EL (cell line): ENCODE measurements around the gene NRCAM.

Experiments
- DNase-seq: peaks from one replicate; pipeline ENCODE4 v3.0.0-alpha.2; 2016

NRCAM gene

GRCh38 chr7:108423089-108423989 is 32.9 kb downstream of the NRCAM start:
- DNase-seq, result no peak

GRCh38 chr7:108421720-108422331 is 34.4 kb downstream of the NRCAM start:
- no peak for DNase-seq

DNA sequence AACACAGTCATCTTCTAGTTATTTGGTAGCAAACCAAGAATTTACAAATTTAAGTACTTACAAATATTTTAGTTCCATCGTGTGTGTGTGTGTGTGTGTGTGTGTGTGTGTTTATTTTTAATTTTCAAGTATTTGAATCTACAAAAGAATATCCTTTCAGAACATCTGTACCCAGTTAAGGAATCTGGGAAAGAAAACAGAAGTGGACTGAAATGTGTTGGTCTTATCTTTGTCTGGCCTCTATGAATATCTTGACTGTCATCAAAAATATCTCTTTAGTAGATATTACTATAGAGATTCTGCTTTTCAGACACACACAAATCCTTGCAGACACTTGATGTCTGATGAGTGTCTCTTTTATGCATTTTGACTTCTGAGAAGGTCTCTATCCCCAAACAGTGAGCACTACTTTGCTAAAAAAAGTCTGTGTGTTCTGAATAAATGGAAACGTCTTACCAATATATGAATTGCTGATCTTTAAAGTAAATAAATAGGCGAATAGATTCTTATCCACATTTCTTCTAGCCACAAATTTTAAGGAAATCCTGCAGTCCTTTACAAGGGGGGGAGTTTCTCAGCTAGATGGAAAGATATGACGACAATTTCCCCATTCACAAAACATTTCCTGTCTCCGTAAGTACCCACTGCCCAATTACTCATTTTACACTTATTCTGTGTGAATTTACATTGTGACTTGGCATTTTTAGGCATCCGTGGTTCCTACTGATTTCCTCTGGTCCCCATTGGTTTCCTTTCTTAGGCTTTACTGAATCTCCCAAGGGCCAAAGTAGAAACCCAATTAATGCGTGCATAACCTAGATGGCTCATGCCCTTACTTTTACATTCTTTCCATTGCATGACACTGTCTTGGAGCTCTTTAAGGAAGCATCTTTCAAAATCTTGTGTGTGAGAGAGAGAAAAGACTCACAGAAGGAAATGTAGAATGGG is 36.0 kb downstream of the NRCAM start:
- DNase-seq, result no peak

GRCh38 chr7:108418946-108419345 is 37.3 kb downstream of the NRCAM start:
- no peak for DNase-seq

DNA sequence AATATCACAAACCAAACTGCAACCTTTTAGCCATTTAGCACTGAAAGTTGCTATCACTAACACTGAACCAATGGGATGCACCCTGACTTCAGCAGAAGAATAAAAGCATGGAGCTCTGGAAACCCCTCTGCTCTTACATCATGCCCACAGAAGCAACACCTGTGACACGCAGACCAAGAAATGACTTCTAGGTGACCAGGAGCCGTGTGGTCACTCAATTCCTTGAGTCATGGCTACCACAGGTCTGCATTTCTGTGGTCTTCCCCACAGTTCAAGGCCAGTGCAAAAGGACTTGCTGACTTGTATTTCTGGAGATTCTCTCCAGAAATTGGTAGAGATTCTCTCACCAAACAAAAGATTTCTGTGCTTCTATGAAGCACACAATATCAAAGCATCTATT is 38.3 kb downstream of the NRCAM start:
- DNase-seq, result no peak

DNA sequence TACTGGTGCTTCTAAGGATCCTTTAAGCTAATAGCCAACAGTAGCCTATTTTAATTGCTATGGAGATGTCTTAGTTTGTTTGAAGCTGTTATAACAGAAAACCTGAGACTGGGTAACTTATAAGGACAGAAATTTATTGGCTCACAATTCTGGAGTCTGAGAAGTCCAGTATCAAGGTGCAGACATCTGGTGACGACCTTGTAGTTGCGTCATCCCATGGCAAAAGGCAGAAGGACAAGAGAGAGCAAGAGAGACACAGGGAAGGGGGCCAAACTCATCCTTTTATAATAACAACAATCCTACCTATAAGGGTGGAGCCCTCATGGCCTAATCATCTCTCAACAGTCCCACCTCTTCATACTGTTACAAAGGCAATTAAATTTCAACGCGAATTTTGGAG is 39.1 kb downstream of the NRCAM start:
- DNase-seq, result no peak

DNA sequence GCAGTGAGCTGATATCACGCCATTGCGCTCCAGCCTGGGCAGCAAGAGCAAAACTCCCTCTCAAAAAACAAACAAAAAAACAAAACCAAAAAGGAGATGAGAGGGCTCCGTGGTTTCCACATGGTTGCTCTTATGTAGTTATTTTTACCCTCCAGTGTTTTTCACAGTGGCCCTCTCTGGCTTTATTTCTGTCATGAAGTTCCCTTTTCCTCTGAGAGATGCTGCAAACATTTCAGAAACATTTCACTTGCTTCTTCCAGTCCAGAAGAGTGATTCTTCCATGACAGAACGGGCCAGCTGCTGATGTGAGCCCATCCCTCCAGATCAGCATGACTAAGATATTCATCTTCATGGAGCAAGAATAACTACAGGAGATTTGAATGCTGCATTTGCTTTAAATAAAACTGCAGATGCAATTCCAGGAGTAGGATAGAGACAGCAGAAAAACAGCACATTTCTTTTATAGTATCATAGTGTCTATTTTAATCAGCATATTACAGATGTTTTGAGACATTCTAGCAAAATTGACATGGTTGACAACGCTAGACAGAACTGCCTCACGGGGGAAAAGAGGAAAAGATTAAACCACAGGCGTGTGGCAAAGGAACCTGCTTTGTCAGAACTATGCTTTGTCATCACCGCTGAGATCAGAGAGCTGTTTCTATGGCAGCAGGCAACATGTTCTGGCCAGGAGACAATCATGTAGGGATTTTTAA is 40.3 kb downstream of the NRCAM start:
- DNase-seq, result no peak

DNA sequence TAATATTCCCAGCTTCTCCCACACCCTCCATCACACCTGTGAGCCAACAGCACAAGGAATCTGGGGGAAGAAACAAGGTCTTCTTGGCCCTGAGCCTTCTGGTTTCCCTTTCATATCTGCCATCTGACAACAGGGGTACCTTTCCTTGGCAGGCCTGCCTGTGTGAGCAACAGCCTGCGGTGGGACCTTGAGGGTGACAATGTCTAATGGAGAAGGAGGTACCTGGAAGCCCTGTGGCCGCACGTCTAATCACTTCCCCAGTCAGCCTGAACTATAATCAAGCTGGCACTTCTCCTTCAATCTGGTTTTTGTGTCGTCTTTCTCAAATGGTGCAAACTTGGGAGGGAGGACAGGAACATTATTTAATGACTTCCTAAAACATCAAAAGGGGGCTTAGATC is 41.2 kb downstream of the NRCAM start:
- no peak for DNase-seq

- DNase-seq, result peak; percentile 27
Measured at GRCh38 chr7:108413782-108414492, 42.3 kb downstream of the NRCAM start.

DNA sequence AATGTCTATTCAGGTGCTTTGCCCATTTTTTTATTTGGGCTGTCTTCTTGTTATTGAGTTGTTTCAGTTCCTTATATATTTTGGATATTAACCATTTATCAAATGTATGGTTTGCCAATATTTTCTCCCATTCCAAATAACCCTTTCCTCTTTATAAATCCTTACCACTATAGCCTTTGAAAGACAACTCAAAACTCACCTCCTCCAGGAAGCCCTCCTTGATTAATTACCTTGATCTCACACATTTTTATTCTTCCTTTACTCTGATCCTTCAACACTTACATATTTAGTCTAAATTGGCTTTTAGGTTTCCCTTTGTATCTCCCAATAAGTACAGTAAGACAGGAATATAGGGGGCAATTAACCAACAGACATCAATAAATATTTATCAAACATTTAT is 42.9 kb downstream of the NRCAM start:
- DNase-seq, result no peak

DNA sequence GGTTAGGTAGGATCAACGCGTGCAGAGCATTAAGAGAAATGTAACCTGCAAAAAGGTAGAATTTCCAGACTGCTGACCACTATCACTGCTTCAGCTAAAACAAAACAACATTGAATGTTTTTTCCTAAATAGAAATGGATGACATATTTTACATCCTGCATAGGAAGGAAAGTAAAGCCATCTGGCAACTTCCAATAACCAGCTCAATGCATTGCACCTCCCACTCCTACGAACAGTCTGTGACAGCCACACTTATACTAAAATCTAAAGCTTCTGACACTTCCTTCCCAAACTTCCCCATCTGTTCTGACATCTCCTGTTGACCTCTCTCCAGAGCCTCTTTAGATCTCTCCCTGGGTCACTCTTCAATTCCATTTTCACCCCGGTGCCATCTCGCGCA is 47.1 kb downstream of the NRCAM start:
- no peak for DNase-seq

DNA sequence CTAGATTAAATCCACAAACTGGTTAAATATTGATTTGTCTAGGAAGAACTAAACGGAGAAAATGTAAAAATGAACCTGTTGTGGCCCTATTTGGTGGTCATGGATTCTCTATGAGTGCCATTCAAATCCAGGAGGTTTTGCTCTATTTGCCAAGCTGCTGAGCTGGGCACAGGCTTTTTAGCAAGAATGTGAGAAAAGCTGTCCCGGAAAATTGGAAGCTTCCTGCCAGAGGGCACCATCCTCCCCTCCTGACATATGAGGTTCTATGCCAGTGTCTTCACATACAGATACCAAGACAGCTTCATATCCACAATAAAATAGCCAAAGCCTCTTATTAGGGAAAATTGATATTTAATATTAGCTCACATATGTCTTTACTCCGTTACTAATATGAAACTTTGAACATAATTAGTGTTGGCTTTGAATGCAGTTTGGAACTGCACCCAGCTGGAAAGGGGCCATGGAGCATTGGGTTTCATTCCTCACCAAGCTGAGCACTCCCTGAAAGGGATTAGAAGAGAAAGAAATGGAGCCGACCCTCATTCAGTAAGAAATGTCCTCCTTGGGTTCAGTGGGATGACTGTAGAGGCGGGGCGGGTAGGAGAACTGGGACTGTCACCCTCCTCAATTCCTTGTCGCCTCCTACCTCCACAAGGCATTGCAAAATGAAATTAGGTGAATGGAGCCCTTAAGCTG is 47.8 kb downstream of the NRCAM start:
- no peak for DNase-seq

GRCh38 chr7:108407676-108408075 is 48.6 kb downstream of the NRCAM start:
- no peak for DNase-seq

DNA sequence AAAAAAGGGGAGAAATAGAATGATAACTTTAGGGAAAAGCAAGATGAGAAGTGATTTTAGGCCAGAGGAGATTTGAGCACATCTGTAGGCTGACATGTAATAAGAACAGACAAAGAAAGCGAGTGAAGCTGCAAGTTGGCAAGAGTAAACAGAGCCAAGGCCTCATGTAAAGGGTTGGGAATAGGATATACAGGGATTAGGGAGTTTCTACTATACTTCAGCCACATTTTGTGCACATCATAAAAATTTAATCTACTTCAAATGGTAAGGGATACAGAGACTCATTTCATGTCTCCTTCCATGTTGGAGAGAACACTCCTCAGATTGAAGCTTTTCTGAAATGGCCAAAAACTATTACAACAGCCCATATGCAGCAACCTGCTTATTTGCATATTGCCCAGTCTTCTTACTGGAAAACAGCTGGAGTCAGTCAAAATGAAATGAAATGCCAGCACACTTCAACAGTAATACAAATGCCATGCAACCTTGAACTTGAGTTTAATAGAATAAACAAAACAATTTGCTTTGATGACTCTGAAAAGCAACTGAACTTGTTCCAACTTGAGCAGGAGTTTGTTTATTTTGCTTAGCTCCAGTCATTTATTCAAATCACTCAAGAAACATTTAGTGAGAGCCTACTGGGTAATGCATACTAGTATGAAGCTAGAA is 49.9 kb downstream of the NRCAM start:
- DNase-seq, result no peak

GRCh38 chr7:108404509-108405420 is 51.5 kb downstream of the NRCAM start:
- DNase-seq, result no peak

GRCh38 chr7:108403597-108404217 is 52.5 kb downstream of the NRCAM start:
- no peak for DNase-seq

DNA sequence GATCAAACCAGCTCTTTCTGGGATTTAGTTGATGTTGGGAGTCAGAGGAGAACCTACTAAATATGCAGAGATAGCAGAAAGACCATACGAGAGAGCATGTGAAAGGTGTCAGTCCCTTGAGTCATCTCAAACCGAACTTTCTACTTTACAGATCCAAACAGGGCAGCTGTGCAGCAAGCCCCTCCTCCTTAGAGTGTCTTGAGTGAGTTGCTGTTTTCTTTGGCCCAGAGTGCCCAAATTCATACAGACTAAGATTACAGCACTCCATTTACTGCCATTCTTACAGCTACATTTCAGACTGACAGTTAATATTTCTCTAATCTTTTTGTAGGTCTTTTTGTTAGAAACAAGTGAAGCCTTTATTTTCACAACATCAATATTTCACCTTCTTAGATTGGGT is 53.4 kb downstream of the NRCAM start:
- DNase-seq, result no peak

GRCh38 chr7:108396080-108396479 is 60.2 kb downstream of the NRCAM start:
- no peak for DNase-seq

DNA sequence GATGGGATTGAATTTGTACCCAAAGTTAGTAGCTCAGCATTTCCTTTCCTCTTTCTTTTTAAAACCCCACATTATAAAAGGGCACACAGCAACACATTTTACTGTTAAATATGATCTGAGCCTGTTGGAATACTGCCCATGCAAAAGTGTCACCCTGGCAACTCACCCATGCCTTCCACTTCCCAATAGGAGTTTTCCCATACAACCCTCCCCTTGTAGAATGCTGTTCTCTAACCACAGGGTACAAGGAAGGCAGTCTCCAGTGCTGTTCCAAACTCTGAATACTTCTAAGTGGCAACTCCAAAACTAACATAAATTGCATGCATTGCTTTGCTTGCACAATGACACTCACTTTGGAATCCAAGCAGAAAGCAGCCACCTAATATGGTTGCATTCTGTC is 60.8 kb downstream of the NRCAM start:
- no peak for DNase-seq
